Right cardiac atrium (tissue), 5 donors: Measurements from ENCODE around the gene PTH2. TPM values are rescaled to one million over a fixed set of nuclear protein-coding genes. Genes with fewer than 3 reads are reported as not detected.
A peak's percentile ranks its signal among the peaks of the same experiment; 100 is the strongest.
"Not testable (repeated sequence)": the region's sequence is repeated elsewhere in the genome, so short reads cannot be mapped to it uniquely, and the experiment has no call there.

Source experiments
- ATAC-seq, 2 donors: fragments of 200-7000 bp; cut with Tn5 transposase; one replicate each; pipeline versions ENCODE4 v1.8.0 to v1.9.1; 2020; ENCODE audit warnings: moderate library complexity in 2 of 2, mild to moderate bottlenecking in 1 of 2
- DNase-seq, 3 donors: peaks; one replicate each; pipeline ENCODE4 v3.0.0-alpha.2; 2020
- H3K27ac ChIP-seq: one replicate; pipeline ENCODE4 v1.5.1; 2013; ENCODE audit warnings: mild to moderate bottlenecking, low read length, control low read depth, moderate library complexity
- H3K27me3 ChIP-seq: one replicate; pipeline ENCODE4 v1.6.1; 2013; ENCODE audit not compliant: control insufficient read depth, insufficient read depth
- H3K4me1 ChIP-seq: one replicate; pipeline ENCODE4 v1.6.1; 2013; ENCODE audit warnings: low read length; ENCODE audit not compliant: control insufficient read depth, insufficient read depth
- H3K4me3 ChIP-seq: one replicate; pipeline ENCODE4 v1.5.1; 2013; ENCODE audit warnings: low read length, control low read depth
- H3K9me3 ChIP-seq: one replicate; pipeline ENCODE4 v1.6.1; 2013; ENCODE audit warnings: low read length; ENCODE audit not compliant: control insufficient read depth
- WGBS: extraction: QIAGEN DNeasy Blood & Tissue Kit; methylation state at CpG from one replicate; pipeline ENCODE4 v1.1.7; 2013; 5-methylcytosine and 5-hydroxymethylcytosine counted together
- intact Hi-C, 4 donors: fragments of 100-400 bp; cut with DNase I; formaldehyde crosslinking; loops; one replicate each; pipeline versions ENCODE4 v1.11.0 to v1.14.0; 2022 to 2023
- polyA plus RNA-seq: library from polyadenylated mRNA; stranded (reverse); fragments of 200-250 nt; gene quantifications from one replicate; pipeline ENCODE4 v1.2.3, GENCODE V29; 2013
- total RNA-seq, 4 donors: library from RNA; stranded (reverse); fragmentation: NEBNext Ultra II Directional; extraction: Animal tissue kit (Norgen Biotek cat#: 25700); gene quantifications; one replicate each; pipeline ENCODE4 v1.2.1, GENCODE V29; 2021
- donor health status: healthy with polysubstance abuse.
- donor health status: DM: no; HTN: yes; CAD: no.
- donor health status: DM: no; HTN: no; CAD: no.
- donor health status: DM: no; HTN: yes; CAD: no; lungs with severe emphysema.
- donor health status: DM: yes; HTN: yes; CAD: no.

Gene PTH2
- total and polyA plus RNA-seq, 5 donors: not detected

DNA sequence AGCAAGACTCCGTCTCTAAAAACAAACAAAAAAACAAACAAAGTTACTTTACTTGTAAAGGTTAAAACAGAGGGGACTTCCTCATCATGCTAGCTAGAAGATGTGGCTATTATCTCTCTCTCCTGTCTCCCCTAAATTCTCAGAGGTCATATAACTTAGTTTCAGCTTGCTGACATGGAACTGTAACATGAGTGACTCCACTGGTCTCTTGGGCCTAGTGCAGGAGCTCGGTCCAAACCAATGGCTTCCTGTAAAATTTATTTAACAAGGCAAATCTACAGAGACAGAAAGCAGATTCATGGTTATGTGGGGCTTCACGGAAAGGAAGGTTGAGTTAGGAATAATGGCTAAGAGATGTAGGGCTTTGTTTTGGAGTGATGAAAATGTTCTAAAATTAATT lies 44.7 kb downstream of the PTH2 start:
- ATAC-seq: no peak
- DNase-seq: no peak
- Histone ChIP-seq H3K4me3 (no peak overlapping the region), H3K27me3 (no peaks in the 10 kb centered on the region), H3K9me3 (no peaks in the 10 kb centered on the region), H3K27ac (no peak overlapping the region), H3K4me1 (no peaks in the 10 kb centered on the region)
- intact Hi-C loops: no loop called here
- WGBS: 76% methylated on average over 3 of the region's 3 CpGs

DNA sequence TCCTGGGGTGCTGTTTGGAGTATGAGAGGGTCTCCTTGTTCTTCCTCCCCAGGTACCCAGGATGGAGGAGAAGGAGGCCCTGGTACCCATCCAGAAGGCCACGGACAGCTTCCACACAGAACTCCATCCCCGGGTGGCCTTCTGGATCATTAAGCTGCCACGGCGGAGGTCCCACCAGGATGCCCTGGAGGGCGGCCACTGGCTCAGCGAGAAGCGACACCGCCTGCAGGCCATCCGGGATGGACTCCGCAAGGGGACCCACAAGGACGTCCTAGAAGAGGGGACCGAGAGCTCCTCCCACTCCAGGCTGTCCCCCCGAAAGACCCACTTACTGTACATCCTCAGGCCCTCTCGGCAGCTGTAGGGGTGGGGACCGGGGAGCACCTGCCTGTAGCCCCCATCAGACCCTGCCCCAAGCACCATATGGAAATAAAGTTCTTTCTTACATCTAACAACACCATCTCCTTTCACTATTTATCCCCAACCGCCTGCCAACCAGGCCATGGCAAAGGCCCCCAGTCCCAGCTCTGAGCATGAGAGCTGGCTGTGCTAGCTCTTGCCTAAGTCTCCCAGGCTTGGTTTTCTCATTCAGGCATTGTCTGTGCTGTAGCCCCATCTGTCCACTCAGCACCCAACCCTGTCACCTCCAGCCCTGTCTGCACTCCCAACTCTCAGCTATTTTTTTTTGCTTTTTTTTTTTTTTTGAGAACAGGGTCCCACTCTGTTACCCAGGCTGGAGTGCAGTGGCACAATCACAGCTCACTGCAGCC lies 48.4 kb downstream of the PTH2 start:
- Histone ChIP-seq H3K27me3 (no peaks in the 10 kb centered on the region), H3K9me3 (no peaks in the 10 kb centered on the region), H3K27ac (no peak overlapping the region), H3K4me3 (no peak overlapping the region), H3K4me1 (no peaks in the 10 kb centered on the region)
- DNase-seq (peak in 1 of 3 donors; percentile 23), ATAC-seq (no peak)
- WGBS: 87% methylated on average over 16 of the region's 16 CpGs
- intact Hi-C loops: no loop called here

DNA sequence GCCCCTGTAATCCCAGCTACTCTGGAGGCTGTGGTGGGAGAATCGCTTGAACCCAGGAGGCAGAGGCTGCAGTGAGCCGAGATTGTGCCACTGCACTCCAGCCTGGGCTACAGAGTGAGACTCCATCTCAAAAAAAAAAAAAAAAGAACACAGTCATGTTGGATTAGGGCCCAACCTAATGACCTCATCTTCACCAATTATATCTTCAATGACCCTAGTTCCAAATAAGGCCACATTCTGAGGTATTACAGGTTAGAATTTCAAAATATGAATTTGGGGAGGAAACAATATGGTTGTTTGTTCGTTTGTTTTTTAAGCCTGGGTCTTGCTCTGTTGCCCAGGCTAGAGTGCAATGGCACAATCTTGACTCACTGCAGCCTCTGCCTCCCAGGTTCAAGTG lies 50.1 kb downstream of the PTH2 start:
- intact Hi-C loops: not testable (repeated sequence)
- WGBS: 78% methylated on average over 3 of the region's 3 CpGs

More for the DNA sequence above, 50.1 kb downstream of the PTH2 start:
- not testable (repeated sequence) for H3K9me3 ChIP-seq, H3K4me3 ChIP-seq, H3K4me1 ChIP-seq, ATAC-seq, H3K27me3 ChIP-seq, DNase-seq, H3K27ac ChIP-seq

Other genes starting within 250 kb of the PTH2 start
- 1 to 10 TPM; 1.3 to 2.1 (median 1.9) TPM for gene SLC6A16, start 98.2 kb downstream of the PTH2 start, total RNA-seq
- 1.2 TPM for gene SLC6A16, start 98.2 kb downstream of the PTH2 start, polyA plus RNA-seq
- 1 to 10 TPM; 3.8 to 8.0 (median 6.5) TPM for gene CD37, start 88.0 kb downstream of the PTH2 start, total RNA-seq
- gene CD37, start 88.0 kb downstream of the PTH2 start, polyA plus RNA-seq: 2.3 TPM
- 10 to 100 TPM; 46.4 to 53.5 (median 53.2) TPM for gene TEAD2, start 61.0 kb downstream of the PTH2 start, total RNA-seq
- 48.0 TPM for gene TEAD2, start 61.0 kb downstream of the PTH2 start, polyA plus RNA-seq
- under 1 TPM in 2 of 4 donors, not detected in 2; 0.59 to 0.71 TPM for gene DKKL1, start 59.6 kb downstream of the PTH2 start, total RNA-seq
- 0.50 TPM for gene DKKL1, start 59.6 kb downstream of the PTH2 start, polyA plus RNA-seq
- gene KASH5, start 35.2 kb downstream of the PTH2 start, total RNA-seq: not detected
- not detected for gene KASH5, start 35.2 kb downstream of the PTH2 start, polyA plus RNA-seq
- gene GFY, start 1.9 kb upstream of the PTH2 start, total RNA-seq: not detected
- gene GFY, start 1.9 kb upstream of the PTH2 start, polyA plus RNA-seq: not detected
- gene SLC17A7, start 18.1 kb upstream of the PTH2 start, total RNA-seq: 1 to 10 TPM in 2 of 4 donors, under 1 TPM in 2; 0.48 to 1.2 (median 0.93) TPM
- 1.1 TPM for gene SLC17A7, start 18.1 kb upstream of the PTH2 start, polyA plus RNA-seq
- gene PIH1D1, start 28.4 kb upstream of the PTH2 start, total RNA-seq: 10 to 100 TPM; 35.2 to 43.8 (median 38.2) TPM
- gene PIH1D1, start 28.4 kb upstream of the PTH2 start, polyA plus RNA-seq: 34.9 TPM
- 10 to 100 TPM; 11.1 to 17.7 (median 11.9) TPM for gene ALDH16A1, start 29.8 kb upstream of the PTH2 start, total RNA-seq
- gene ALDH16A1, start 29.8 kb upstream of the PTH2 start, polyA plus RNA-seq: 9.3 TPM
- gene FLT3LG, start 50.8 kb upstream of the PTH2 start, total RNA-seq: 1 to 10 TPM; 4.4 to 6.8 (median 4.9) TPM
- 6.6 TPM for gene FLT3LG, start 50.8 kb upstream of the PTH2 start, polyA plus RNA-seq
- gene RPL13A, start 64.2 kb upstream of the PTH2 start, total RNA-seq: 1,000 to 10,000 TPM; 1,399 to 1,753 (median 1,480) TPM
- 1,392 TPM for gene RPL13A, start 64.2 kb upstream of the PTH2 start, polyA plus RNA-seq
- gene RPS11, start 73.0 kb upstream of the PTH2 start, total RNA-seq: 1,000 to 10,000 TPM; 1,034 to 1,270 (median 1,120) TPM
- 2,599 TPM for gene RPS11, start 73.0 kb upstream of the PTH2 start, polyA plus RNA-seq
- gene FCGRT, start 89.2 kb upstream of the PTH2 start, total RNA-seq: 100 to 1,000 TPM; 139 to 158 (median 147) TPM
- gene FCGRT, start 89.2 kb upstream of the PTH2 start, polyA plus RNA-seq: 104 TPM
- gene RCN3, start 104.6 kb upstream of the PTH2 start, total RNA-seq: 10 to 100 TPM; 10.2 to 27.4 (median 17.6) TPM
- gene RCN3, start 104.6 kb upstream of the PTH2 start, polyA plus RNA-seq: 29.3 TPM
- 10 to 100 TPM; 46.1 to 50.8 (median 48.3) TPM for gene NOSIP, start 157.1 kb upstream of the PTH2 start, total RNA-seq
- 57.7 TPM for gene NOSIP, start 157.1 kb upstream of the PTH2 start, polyA plus RNA-seq
- gene PRRG2, start 157.9 kb upstream of the PTH2 start, total RNA-seq: under 1 TPM; 0.42 to 0.83 (median 0.69) TPM
- 1.2 TPM for gene PRRG2, start 157.9 kb upstream of the PTH2 start, polyA plus RNA-seq
- gene PRR12, start 167.7 kb upstream of the PTH2 start, total RNA-seq: 10 to 100 TPM; 13.1 to 19.9 (median 17.0) TPM
- 9.8 TPM for gene PRR12, start 167.7 kb upstream of the PTH2 start, polyA plus RNA-seq
- gene RRAS, start 216.7 kb upstream of the PTH2 start, total RNA-seq: 100 to 1,000 TPM in 1 of 4 donors, 10 to 100 TPM in 3; 76.7 to 106 (median 85.3) TPM
- 153 TPM for gene RRAS, start 216.7 kb upstream of the PTH2 start, polyA plus RNA-seq
- gene SCAF1, start 218.8 kb upstream of the PTH2 start, total RNA-seq: 10 to 100 TPM; 41.8 to 52.7 (median 42.3) TPM
- 23.3 TPM for gene SCAF1, start 218.8 kb upstream of the PTH2 start, polyA plus RNA-seq
- gene IRF3, start 242.4 kb upstream of the PTH2 start, total RNA-seq: 10 to 100 TPM; 34.1 to 58.0 (median 40.7) TPM
- gene IRF3, start 242.4 kb upstream of the PTH2 start, polyA plus RNA-seq: 39.6 TPM
- gene BCL2L12, start 242.5 kb upstream of the PTH2 start, total RNA-seq: 10 to 100 TPM in 3 of 4 donors, 1 to 10 TPM in 1; 8.6 to 14.0 (median 12.4) TPM
- gene BCL2L12, start 242.5 kb upstream of the PTH2 start, polyA plus RNA-seq: 15.1 TPM